EH (cell line): ENCODE results near the gene TSHZ3.

Experiments used
- DNase-seq: peaks from one replicate; pipeline ENCODE4 v3.0.0-alpha.2; 2015; ENCODE audit warnings: low read depth

Gene TSHZ3, protein sequence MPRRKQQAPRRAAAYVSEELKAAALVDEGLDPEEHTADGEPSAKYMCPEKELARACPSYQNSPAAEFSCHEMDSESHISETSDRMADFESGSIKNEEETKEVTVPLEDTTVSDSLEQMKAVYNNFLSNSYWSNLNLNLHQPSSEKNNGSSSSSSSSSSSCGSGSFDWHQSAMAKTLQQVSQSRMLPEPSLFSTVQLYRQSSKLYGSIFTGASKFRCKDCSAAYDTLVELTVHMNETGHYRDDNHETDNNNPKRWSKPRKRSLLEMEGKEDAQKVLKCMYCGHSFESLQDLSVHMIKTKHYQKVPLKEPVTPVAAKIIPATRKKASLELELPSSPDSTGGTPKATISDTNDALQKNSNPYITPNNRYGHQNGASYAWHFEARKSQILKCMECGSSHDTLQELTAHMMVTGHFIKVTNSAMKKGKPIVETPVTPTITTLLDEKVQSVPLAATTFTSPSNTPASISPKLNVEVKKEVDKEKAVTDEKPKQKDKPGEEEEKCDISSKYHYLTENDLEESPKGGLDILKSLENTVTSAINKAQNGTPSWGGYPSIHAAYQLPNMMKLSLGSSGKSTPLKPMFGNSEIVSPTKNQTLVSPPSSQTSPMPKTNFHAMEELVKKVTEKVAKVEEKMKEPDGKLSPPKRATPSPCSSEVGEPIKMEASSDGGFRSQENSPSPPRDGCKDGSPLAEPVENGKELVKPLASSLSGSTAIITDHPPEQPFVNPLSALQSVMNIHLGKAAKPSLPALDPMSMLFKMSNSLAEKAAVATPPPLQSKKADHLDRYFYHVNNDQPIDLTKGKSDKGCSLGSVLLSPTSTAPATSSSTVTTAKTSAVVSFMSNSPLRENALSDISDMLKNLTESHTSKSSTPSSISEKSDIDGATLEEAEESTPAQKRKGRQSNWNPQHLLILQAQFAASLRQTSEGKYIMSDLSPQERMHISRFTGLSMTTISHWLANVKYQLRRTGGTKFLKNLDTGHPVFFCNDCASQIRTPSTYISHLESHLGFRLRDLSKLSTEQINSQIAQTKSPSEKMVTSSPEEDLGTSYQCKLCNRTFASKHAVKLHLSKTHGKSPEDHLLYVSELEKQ

DNA sequence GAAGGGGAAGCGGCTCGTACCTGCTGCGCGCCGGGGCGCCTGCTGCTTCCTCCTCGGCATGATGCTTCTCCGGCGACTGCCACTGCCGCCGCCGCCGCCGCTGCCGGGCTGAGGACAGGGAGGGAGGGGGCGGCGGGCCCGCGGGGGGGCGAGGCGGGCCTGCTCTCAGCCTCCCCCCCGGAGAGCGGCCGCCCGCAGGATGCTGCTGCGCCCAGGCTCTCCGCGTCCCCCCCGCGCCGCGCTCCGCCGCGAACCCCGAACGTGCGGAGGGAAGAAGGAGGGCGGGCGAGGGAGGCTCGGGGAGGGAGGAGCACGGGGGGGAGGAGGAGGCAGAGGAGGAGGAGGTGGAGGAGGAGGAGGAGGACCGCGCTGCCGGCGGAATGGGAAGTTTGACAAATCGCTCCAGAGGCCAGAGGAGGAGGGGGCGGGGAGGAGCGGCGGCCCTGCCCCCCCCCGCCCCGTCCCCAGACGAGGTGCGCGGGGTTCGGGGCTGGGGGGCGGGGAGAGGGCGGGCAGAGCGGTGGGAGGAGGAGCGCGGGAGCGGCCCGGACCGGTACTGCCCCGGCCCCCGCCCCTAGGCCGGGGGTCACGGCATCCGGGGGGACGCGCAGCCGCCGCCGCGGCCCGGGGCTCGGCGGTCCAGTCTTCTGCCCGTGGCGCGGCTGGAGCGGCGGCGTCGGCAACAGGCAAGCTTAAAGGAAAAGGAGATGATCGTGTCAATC lies at the start of gene TSHZ3:
Gene TSHZ3, minus strand, starts transcription at position 277 of the 722 bp plus-strand sequence. Its CDS starts 217 bp downstream, at position 60.
- peak; percentile 90 for DNase-seq

GRCh38 chr19:31397308-31397707 lies 48.1 kb upstream of the TSHZ3 start:
- no peak for DNase-seq

- DNase-seq = no peak
Observed at GRCh38 chr19:31392464-31392863, 43.2 kb upstream of the TSHZ3 start.

DNA sequence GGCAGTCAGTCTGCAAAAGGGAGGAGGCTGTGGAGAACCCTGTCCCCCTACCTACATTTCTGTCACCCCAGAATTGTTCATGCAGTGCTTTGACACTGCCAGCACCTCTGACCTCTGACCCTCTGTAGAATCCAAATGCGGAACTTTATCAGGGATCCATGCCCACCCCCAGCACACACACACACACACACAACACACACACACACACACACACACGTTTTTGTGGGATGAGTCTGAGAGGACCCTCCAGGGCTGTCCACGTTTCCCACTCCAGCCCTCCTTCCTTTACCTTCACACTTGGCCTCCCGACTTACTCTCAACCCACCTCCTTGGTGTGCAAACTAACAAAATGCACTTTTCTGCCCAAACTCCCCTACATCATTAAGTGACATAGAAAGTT lies 42.3 kb upstream of the TSHZ3 start:
- DNase-seq = no peak

DNA sequence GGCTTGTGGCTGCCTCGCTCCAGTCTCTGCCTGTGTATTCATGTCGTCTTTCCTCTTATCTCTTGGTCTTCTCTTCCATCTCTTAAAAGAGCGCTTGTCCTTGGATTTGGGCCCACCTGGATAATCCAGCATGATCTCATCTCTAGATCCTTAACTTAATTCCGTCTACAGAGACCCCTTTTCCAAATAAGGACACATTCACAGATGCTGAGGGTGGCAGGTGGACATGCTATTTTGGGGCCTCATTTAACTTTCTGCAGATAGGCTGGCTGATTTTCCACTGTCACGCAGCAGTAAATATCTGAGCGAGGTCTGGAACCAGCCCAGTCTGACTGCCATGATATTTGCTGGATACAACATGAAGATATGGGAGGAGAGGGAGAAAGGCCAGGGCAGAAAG lies 41.5 kb upstream of the TSHZ3 start:
- DNase-seq = no peak

- DNase-seq = no peak
Observed at GRCh38 chr19:31389874-31390273, 40.6 kb upstream of the TSHZ3 start.

- no peak for DNase-seq
Observed at GRCh38 chr19:31387717-31388301, 38.6 kb upstream of the TSHZ3 start.

DNA sequence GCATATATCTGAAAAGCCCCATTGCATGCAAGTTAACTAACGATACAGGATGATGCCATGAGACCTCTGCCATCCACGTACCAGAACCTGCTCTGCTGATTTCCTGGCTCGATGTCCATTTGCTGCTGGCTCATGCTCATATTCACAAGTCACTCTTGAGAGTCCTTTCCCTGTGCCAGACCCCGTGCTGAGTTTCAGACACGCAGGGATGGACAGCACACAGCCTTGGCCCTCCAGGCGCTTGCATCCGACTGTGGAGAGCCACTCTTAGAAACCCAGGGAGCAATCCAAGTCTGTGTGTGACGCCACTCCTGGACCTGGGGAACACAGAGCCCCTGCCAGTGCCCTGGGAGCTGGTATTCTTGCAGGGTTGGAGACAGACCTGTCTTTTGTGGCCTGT lies 37.6 kb upstream of the TSHZ3 start:
- no peak for DNase-seq

GRCh38 chr19:31385744-31386143 lies 36.5 kb upstream of the TSHZ3 start:
- no peak for DNase-seq

GRCh38 chr19:31383553-31383952 lies 34.3 kb upstream of the TSHZ3 start:
- DNase-seq = no peak

DNA sequence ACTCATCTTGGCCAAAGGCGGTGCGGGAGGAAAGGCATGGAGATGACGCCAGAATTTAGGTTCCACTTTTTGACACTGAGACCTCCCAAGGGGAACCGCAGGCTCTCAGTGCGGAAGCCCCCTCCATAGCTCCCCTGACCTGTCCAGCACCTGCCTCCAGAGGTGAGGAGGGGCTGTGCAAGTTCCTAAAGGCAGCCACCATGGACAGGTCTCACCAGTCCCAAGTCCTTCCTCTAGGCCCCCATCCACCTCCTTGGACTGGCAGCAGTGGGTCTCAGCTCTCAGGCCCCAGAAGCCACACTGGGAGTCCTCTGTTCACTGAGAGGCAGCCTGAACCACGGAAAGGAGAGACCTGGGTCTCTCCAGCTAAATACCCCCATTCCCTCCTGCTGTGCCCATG lies 31.6 kb upstream of the TSHZ3 start:
- no peak for DNase-seq

DNA sequence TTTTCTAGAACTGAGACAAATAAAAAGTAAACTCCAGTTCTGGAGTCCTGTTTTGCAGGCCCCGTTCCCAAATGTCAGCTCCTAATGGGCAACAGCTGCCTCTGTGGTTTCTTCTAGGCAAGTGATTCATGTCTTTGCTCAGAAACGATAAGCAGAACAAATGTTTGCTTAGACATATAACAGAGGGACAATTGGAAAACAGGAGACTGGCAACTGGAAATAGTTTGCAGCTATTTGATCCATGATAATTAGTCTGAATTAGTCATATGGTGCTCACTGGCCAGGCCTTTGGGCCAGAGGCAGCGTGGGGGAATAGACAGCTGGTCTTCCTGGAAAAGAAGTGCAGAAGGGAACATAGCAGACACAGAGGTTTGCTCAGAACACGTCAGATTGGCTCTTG lies 29.2 kb upstream of the TSHZ3 start:
- DNase-seq = peak; percentile 96

- DNase-seq = no peak
Observed at GRCh38 chr19:31377736-31378135, 28.5 kb upstream of the TSHZ3 start.

GRCh38 chr19:31372246-31372781 lies 23.1 kb upstream of the TSHZ3 start:
- no peak for DNase-seq

DNA sequence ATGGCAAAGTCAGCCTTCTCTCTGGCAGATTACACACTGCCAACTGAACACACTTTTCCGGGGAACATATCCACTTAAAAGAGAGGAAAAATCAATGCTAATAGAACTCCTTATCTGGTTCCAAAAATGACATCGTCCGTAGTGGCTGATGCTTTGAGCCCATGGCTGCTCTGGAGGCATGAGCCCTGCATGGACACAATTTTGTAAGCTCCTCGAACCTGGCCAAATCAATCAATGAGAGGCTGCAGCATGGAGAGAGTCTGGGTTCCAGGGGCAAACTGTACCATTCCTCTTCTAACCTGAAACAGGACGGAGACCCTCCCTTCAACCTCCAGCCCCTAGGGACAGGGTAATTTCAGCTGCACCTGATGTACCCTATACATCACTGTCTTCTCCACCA lies 21.0 kb upstream of the TSHZ3 start:
- no peak for DNase-seq

- no peak for DNase-seq
Observed at GRCh38 chr19:31364963-31365362, 15.7 kb upstream of the TSHZ3 start.

DNA sequence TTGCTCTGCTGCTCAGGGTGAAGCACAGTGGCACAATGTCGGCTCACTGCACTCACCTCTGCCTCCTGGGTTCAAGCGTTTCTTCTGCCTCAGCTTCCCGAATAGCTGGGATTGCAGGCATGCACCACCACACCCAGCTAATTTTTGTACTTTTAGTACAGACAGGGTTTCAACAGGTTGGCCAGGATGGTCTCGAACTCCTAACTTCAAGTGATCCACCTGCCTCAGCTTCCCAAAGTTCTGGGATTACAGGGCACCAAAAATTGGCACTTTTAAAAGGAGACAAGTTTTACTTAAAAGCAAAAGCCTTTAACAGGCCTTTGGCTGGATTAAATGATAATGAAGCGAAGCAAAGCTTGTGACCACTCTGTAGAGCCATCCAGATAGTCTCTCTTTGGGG lies 12.5 kb upstream of the TSHZ3 start:
- no peak for DNase-seq

DNA sequence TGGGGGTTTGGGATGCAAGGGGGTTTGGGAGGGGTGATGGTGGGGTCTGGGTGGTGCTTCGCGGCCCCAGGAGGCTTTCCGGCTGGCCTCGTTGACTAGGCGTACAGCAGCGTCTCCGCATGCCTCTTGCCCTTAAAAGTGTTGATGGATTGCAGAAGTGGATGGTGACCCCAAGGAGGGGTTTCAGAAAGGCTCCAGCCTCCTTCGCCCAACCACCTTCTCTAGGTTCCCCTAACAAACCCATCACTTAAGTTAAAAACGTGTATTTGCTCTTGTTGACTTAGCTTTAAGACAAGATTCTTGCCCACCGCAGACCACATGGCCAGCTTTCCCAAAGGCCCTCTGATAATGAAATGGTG lies 8.1 kb upstream of the TSHZ3 start:
- DNase-seq = no peak

DNA sequence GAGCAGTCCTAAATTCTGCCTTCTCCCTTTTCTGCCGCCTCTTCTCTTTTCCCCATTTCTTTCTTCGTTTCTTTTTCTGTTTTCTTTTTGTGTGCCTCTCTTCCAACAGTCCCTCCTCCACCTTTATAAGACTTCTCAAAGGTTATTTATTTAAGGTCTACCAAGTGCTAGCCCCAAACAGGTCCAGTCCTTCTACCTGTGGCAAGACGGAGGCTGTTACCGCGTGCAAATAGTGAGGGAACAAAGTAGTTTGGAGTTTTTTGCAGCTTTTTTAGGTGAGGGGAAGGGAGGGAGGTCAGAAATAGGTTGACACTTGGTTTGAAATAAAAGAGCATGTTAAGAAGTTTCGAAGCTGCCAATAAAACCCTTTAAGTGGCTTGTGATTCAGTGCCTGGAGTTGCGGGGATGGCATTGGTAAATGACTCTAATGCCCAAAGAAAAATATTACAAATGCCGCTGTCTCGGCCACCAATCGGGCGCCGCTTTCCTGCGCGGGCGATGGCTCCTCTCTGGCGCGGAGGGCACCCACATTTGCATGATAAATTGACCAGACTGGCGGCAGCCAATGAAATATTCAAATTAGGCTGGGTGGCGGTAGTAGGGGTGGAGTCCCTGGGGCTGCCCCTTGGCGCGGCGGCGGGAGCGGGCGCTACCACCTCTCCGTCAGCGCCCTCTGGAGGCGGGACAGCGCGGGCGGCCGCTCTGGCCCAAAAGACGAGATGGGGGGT lies 7.5 kb upstream of the TSHZ3 start:
- no peak for DNase-seq

DNA sequence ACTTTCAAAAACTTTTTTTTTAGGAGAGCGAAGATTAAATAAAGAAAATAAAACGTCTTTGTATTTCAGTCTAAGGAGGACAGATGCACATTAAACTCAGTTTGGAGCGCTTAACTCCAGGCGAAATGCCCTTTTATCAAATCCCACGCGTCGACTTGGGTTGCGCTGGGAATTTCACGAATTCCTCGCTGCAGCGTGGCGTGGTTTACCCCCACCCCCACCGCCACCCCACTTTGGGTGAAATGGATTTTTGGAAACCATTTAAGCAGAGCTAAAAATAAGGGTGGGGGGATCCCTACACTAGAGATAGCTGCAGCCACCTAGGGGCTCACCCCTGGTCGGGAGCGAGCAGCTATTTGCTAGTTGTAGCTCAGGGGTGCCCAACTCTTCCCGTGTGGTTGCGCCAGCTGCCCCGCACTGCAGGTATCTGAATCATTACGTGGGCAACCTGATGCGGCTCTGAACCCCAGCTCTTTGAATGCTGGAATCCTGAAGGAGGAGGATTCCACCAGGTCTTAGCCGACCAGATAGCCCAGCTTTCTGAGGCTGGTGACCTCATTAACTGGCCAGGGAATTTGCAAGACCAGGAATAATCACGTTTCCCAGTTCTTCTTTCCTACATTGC lies 6.5 kb upstream of the TSHZ3 start:
- no peak for DNase-seq
